T-helper 1 cell treated with Interleukin-12 subunit alpha and Interleukin-12 subunit beta and Interleukin-4 antibody, amounts not matched to agents 30 μg/mL and 1 μg/mL, for 36 hours (primary cell): ENCODE results near the gene TARS1.
"Not testable (repeated sequence)": the region's sequence is repeated elsewhere in the genome, so short reads cannot be mapped to it uniquely, and the experiment has no call there.

ENCODE experiments used
- H3K27ac Mint-ChIP-seq: one replicate; pipeline ENCODE4 v1.8.0; 2021; ENCODE audit warnings: mild to moderate bottlenecking, mixed read lengths
- H3K27me3 Mint-ChIP-seq: one replicate; pipeline ENCODE4 v1.8.0; 2021; ENCODE audit warnings: low read depth, mixed read lengths
- H3K36me3 Mint-ChIP-seq: one replicate; pipeline ENCODE4 v1.8.0; 2021; ENCODE audit warnings: low read depth, mixed read lengths
- H3K4me1 Mint-ChIP-seq: one replicate; pipeline ENCODE4 v1.8.0; 2021; ENCODE audit warnings: low read depth, mixed read lengths
- H3K4me3 Mint-ChIP-seq: one replicate; pipeline ENCODE4 v1.8.0; 2021; ENCODE audit warnings: mild to moderate bottlenecking, moderate library complexity, mixed read lengths
- H3K9me3 Mint-ChIP-seq: one replicate; pipeline ENCODE4 v1.8.0; 2021; ENCODE audit warnings: mixed read lengths

Gene TARS1

GRCh38 chr5:33489481-33490067 lies 48.8 kb downstream of the TARS1 start:
- Mint-ChIP-seq H3K4me3 (no peak overlapping the region), H3K36me3 (no peaks in the 10 kb centered on the region), H3K4me1 (no peaks in the 10 kb centered on the region), H3K9me3 (no peaks in the 10 kb centered on the region), H3K27me3 (peaks cover 3% of the 10 kb centered on the region), H3K27ac (no peak overlapping the region)

GRCh38 chr5:33490071-33490665 lies 49.4 kb downstream of the TARS1 start:
- H3K27me3 Mint-ChIP-seq, result peaks cover 3% of the 10 kb centered on the region
- H3K4me3 Mint-ChIP-seq, result no peak overlapping the region
- H3K4me1 Mint-ChIP-seq, result no peaks in the 10 kb centered on the region
- H3K9me3 Mint-ChIP-seq, result no peaks in the 10 kb centered on the region
- no peaks in the 10 kb centered on the region for H3K36me3 Mint-ChIP-seq
- no peak overlapping the region for H3K27ac Mint-ChIP-seq

GRCh38 chr5:33491941-33492340 lies 51.2 kb downstream of the TARS1 start:
- H3K27me3 Mint-ChIP-seq, result peaks cover 3% of the 10 kb centered on the region
- no peaks in the 10 kb centered on the region for H3K4me1 Mint-ChIP-seq
- H3K27ac Mint-ChIP-seq, result no peak overlapping the region
- H3K36me3 Mint-ChIP-seq, result no peaks in the 10 kb centered on the region
- no peak overlapping the region for H3K4me3 Mint-ChIP-seq
- H3K9me3 Mint-ChIP-seq, result no peaks in the 10 kb centered on the region

GRCh38 chr5:33494466-33494865 lies 53.7 kb downstream of the TARS1 start:
- H3K27ac Mint-ChIP-seq, result no peak overlapping the region
- no peaks in the 10 kb centered on the region for H3K4me1 Mint-ChIP-seq

GRCh38 chr5:33501260-33501659 lies 60.5 kb downstream of the TARS1 start:
- Mint-ChIP-seq H3K27ac (no peak overlapping the region), H3K36me3 (no peaks in the 10 kb centered on the region), H3K4me1 (no peaks in the 10 kb centered on the region), H3K9me3 (no peaks in the 10 kb centered on the region), H3K4me3 (no peak overlapping the region), H3K27me3 (no peaks in the 10 kb centered on the region)

More at GRCh38 chr5:33494466-33494865, 53.7 kb downstream of the TARS1 start:
- H3K27me3 Mint-ChIP-seq, result peaks cover 3% of the 10 kb centered on the region
- H3K9me3 Mint-ChIP-seq, result no peaks in the 10 kb centered on the region
- H3K36me3 Mint-ChIP-seq, result no peaks in the 10 kb centered on the region
- no peak overlapping the region for H3K4me3 Mint-ChIP-seq

GRCh38 chr5:33501899-33502298 lies 61.1 kb downstream of the TARS1 start:
- H3K27ac Mint-ChIP-seq, result no peak overlapping the region
- no peaks in the 10 kb centered on the region for H3K27me3 Mint-ChIP-seq
- no peaks in the 10 kb centered on the region for H3K9me3 Mint-ChIP-seq
- no peaks in the 10 kb centered on the region for H3K4me1 Mint-ChIP-seq
- no peak overlapping the region for H3K4me3 Mint-ChIP-seq
- no peaks in the 10 kb centered on the region for H3K36me3 Mint-ChIP-seq

- Mint-ChIP-seq H3K4me3 (no peak overlapping the region), H3K27ac (no peak overlapping the region), H3K27me3 (no peaks in the 10 kb centered on the region), H3K36me3 (no peaks in the 10 kb centered on the region), H3K4me1 (no peaks in the 10 kb centered on the region), H3K9me3 (no peaks in the 10 kb centered on the region)
These were observed 63.8 kb downstream of the TARS1 start for GRCh38 chr5:33504570-33504969.

GRCh38 chr5:33507426-33507825 lies 66.7 kb downstream of the TARS1 start:
- no peak overlapping the region for H3K4me3 Mint-ChIP-seq
- no peaks in the 10 kb centered on the region for H3K36me3 Mint-ChIP-seq
- H3K4me1 Mint-ChIP-seq, result no peaks in the 10 kb centered on the region
- H3K27ac Mint-ChIP-seq, result no peak overlapping the region
- no peaks in the 10 kb centered on the region for H3K27me3 Mint-ChIP-seq
- H3K9me3 Mint-ChIP-seq, result no peaks in the 10 kb centered on the region

GRCh38 chr5:33509036-33509435 lies 68.3 kb downstream of the TARS1 start:
- Mint-ChIP-seq H3K4me1 (no peaks in the 10 kb centered on the region), H3K27ac (no peak overlapping the region), H3K36me3 (no peaks in the 10 kb centered on the region), H3K4me3 (no peak overlapping the region), H3K27me3 (no peaks in the 10 kb centered on the region), H3K9me3 (no peaks in the 10 kb centered on the region)

GRCh38 chr5:33513462-33514185 lies 72.9 kb downstream of the TARS1 start:
- Mint-ChIP-seq H3K27me3 (no peaks in the 10 kb centered on the region), H3K9me3 (no peaks in the 10 kb centered on the region), H3K36me3 (no peaks in the 10 kb centered on the region), H3K27ac (no peak overlapping the region), H3K4me3 (no peak overlapping the region), H3K4me1 (no peaks in the 10 kb centered on the region)

GRCh38 chr5:33515366-33515765 lies 74.6 kb downstream of the TARS1 start:
- H3K27me3 Mint-ChIP-seq, H3K4me3 Mint-ChIP-seq, H3K4me1 Mint-ChIP-seq, H3K36me3 Mint-ChIP-seq, H3K27ac Mint-ChIP-seq, H3K9me3 Mint-ChIP-seq: not testable (repeated sequence)

GRCh38 chr5:33516421-33516820 lies 75.7 kb downstream of the TARS1 start:
- H3K4me3 Mint-ChIP-seq, result no peak overlapping the region
- no peaks in the 10 kb centered on the region for H3K27me3 Mint-ChIP-seq
- no peaks in the 10 kb centered on the region for H3K9me3 Mint-ChIP-seq
- H3K27ac Mint-ChIP-seq, result no peak overlapping the region
- no peaks in the 10 kb centered on the region for H3K36me3 Mint-ChIP-seq
- H3K4me1 Mint-ChIP-seq, result no peaks in the 10 kb centered on the region
